Large intestine (tissue), 3 donors: ENCODE data around the gene CCDC192. TPM values are rescaled to one million over a fixed set of nuclear protein-coding genes. Genes with fewer than 3 reads are reported as not detected.
A peak's percentile ranks its signal among the peaks of the same experiment; 100 is the strongest.

Source experiments
- DNase-seq, 2 donors: peaks; one replicate each; pipeline versions ENCODE4 v3.0.0 to v3.0.0-alpha.2; 2013
- H3K27ac ChIP-seq: one replicate; pipeline ENCODE4 v1.5.1; 2013; ENCODE audit warnings: low read length
- H3K27me3 ChIP-seq: 2 replicates; pipeline ENCODE4 v1.6.1; 2013; ENCODE audit warnings: low read length; ENCODE audit not compliant: control insufficient read depth, insufficient read depth
- H3K36me3 ChIP-seq: 2 replicates; pipeline ENCODE4 v1.6.1; 2013; ENCODE audit warnings: low read length; ENCODE audit not compliant: control insufficient read depth, insufficient read depth
- H3K4me1 ChIP-seq: one replicate; pipeline ENCODE4 v1.6.1; 2013; ENCODE audit warnings: low read length; ENCODE audit not compliant: control insufficient read depth, insufficient read depth
- H3K4me3 ChIP-seq: one replicate; pipeline ENCODE4 v1.5.1; 2013; ENCODE audit warnings: low read length
- H3K9me3 ChIP-seq: one replicate; pipeline ENCODE4 v1.6.1; 2013; ENCODE audit warnings: mild to moderate bottlenecking, low read depth, low read length, moderate library complexity; ENCODE audit not compliant: control insufficient read depth
- WGBS: methylation state at CpG from one replicate; pipeline ENCODE4 v1.1.5; 2013; ENCODE audit warnings: low lambda C conversion rate; ENCODE audit not compliant: insufficient coverage; 5-methylcytosine and 5-hydroxymethylcytosine counted together
- polyA plus RNA-seq: library from polyadenylated mRNA; unstranded; fragments of 120-200 nt; gene quantifications from one replicate; pipeline ENCODE4 v1.2.1, GENCODE V29; 2013

The CCDC192 gene
- polyA plus RNA-seq, 1 donor, result 0.39 TPM

- Histone ChIP-seq H3K4me3 (no peak overlapping the region), H3K9me3 (no peaks in the 10 kb centered on the region), H3K4me1 (peaks cover 13% of the 10 kb centered on the region), H3K27ac (no peak overlapping the region), H3K27me3 (peaks cover 3% of the 10 kb centered on the region), H3K36me3 (no peaks in the 10 kb centered on the region)
- no peak for DNase-seq
Measured at GRCh38 chr5:127872494-127872893, 169.3 kb downstream of the CCDC192 start.

DNA sequence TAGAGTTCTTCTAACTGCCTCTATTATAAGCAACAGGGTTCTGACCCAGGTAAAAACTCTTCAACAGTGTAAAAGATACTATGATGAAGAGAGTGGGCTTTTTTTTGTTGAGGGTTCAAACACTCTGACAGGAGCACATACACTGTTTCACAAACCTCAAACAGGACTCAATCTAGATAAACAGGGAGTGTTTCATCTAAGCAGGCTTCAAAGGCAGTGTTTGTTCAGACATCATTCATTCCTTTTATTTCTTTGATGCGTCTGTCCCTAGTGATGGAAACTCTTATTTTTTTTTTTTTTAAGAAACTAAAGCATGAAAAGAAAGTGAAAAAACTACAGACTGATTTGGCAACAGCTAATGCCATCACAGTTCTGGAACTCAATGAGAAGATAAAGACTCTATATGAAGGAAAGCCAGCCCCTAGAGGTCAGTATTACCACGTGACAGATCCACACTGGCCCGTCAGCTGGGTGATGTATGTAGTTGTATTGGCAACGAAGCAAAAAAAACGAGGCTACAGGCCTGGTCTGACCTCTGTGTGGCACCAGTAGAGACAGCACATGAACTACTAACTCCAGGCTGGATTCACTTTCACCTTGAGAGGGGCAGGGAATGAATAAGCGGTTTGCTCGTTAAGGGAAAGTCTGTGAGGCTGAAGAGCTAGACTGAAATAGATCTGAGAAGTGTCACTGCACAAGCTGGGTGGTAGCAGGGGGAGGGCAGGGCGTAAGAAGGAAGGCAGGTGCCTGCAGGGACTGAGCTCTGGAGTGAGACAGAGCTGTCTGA lies 172.2 kb downstream of the CCDC192 start:
- Histone ChIP-seq H3K27ac (peak overlapping the region; percentile 34), H3K9me3 (no peaks in the 10 kb centered on the region), H3K4me3 (no peak overlapping the region), H3K36me3 (no peaks in the 10 kb centered on the region), H3K27me3 (peaks cover 3% of the 10 kb centered on the region), H3K4me1 (peaks cover 10% of the 10 kb centered on the region)
- 20% methylated on average over 1 of the region's 8 CpGs for WGBS
- peak; percentile 57 to 82 for DNase-seq

DNA sequence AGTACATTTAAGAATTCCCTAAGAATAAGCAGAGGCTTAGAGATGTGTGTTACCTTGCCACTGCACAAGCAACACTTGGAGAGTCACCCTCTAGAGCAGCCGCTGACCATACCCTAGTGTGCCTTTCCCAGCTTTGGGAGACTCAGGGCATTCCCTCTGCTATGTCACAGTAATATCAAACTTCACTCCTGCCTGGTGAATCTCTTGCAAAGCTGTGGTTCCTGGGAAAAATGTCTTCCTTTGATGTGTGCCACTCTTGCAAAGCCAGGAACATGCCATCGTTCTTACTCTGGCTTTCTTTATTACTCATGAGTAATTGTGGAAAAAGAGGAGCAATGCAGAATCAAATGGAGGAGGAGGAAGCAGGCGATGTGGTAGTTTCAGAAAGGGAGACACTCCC lies 173.2 kb downstream of the CCDC192 start:
- DNase-seq, result no peak
- H3K9me3 ChIP-seq, result no peaks in the 10 kb centered on the region

DNA sequence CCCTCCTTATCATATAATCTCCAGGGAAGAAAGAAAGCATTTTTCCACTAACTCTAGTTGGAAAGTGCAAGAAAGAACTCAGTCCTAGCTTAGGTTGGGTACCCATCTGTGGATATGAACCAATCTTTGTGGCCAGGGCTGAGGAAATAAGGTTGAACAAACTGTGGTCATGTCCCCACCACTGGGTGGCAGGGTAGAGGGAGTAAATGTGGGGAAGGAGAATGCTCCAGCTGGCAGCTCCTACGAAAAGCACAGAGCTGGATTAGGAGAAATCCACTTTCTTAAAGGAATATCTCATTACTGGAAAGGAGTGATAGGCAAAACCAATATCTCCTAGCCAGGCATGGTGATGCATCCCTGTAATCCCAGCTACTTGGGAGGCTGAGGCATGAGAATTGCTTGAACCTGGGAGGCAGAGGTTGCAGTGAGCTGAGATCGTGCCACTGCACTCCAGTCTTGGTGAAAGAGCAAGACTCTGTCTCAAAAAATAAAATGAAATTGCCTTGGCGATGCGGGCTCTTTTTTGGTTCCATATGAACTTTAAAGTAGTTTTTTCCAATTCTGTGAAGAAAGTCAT lies 175.1 kb downstream of the CCDC192 start:
- H3K4me1 ChIP-seq, result peaks cover 10% of the 10 kb centered on the region
- H3K9me3 ChIP-seq, result no peaks in the 10 kb centered on the region
- H3K4me3 ChIP-seq, result no peak overlapping the region
- peak in 1 of 2 donors; percentile 62 for DNase-seq
- no peak overlapping the region for H3K27ac ChIP-seq
- no CpG with 5 or more reads among the region's 4 CpGs for WGBS
- no peaks in the 10 kb centered on the region for H3K27me3 ChIP-seq
- no peaks in the 10 kb centered on the region for H3K36me3 ChIP-seq

More for the DNA sequence above, 173.2 kb downstream of the CCDC192 start:
- no peak overlapping the region for H3K27ac ChIP-seq
- no peaks in the 10 kb centered on the region for H3K27me3 ChIP-seq
- WGBS, result no CpG with 5 or more reads among the region's 3 CpGs
- H3K4me1 ChIP-seq, result peaks cover 10% of the 10 kb centered on the region
- no peaks in the 10 kb centered on the region for H3K36me3 ChIP-seq
- no peak overlapping the region for H3K4me3 ChIP-seq

DNA sequence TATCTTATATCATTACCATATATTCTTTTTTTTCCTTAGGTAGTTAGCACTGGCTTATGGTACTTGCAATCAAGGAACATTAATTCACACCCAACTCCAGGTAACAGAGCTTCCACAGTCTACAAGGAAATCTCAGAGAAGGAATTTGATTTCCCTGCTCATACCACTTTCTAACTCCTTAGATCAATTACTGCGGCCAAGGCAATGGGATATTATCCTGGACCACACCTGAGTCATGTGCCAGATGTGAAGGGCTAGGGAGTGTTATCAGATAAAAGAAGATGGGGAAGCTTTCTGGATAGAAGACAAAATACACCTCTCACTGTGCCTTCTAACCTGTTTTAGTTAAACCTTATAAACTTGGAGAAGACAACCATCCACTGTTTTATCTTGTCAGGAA lies 181.2 kb downstream of the CCDC192 start:
- Histone ChIP-seq H3K27me3 (no peaks in the 10 kb centered on the region), H3K9me3 (no peaks in the 10 kb centered on the region), H3K4me1 (peaks cover 7% of the 10 kb centered on the region), H3K36me3 (no peaks in the 10 kb centered on the region), H3K27ac (no peak overlapping the region), H3K4me3 (no peak overlapping the region)
- no CpG with 5 or more reads among the region's 1 CpG for WGBS
- no peak for DNase-seq

DNA sequence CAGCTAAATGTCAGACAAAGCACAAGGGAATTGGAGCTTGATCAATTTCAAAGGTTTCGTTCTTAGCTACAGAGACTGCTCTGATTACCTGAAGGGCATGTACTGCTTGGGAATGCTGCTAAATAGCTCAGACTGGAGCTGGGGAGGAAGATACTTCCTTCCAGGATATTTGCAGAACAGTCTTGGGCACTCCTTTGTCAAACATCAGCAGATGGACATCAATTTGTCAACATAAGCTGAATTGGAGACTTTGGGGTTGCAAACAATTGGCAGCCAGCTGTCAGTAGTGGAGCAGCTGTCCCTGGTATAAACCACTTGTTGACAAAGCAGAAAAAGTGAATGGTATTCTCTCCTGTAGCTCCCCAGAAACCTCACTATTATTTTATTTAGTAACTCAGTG lies 182.0 kb downstream of the CCDC192 start:
- Histone ChIP-seq H3K4me1 (peaks cover 7% of the 10 kb centered on the region), H3K4me3 (no peak overlapping the region), H3K27me3 (no peaks in the 10 kb centered on the region), H3K27ac (peak overlapping the region; percentile 23), H3K9me3 (no peaks in the 10 kb centered on the region), H3K36me3 (no peaks in the 10 kb centered on the region)
- no CpG with 5 or more reads among the region's 1 CpG for WGBS
- peak in 1 of 2 donors; percentile 69 for DNase-seq

DNA sequence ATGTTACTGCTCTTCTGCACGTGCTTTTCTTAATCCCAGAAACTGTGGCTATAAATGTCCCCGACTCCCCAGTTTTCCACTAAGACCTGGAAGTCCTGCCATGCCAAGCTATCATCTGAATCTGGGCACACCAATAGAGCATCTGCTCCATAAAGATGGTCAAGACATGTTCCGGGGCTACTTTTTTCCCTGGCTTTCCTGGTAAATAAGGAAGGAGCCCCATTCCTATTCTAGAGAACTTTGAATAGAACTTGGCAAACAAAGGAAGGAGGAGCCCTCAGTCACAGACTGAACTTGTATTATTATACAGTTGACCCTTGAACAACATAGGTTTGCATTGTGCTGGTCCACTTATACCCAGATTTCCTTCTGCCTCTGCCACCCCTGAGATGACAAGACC lies 182.9 kb downstream of the CCDC192 start:
- peak in 1 of 2 donors; percentile 81 for DNase-seq
- H3K4me3 ChIP-seq, result no peak overlapping the region
- no CpG with 5 or more reads among the region's 3 CpGs for WGBS
- H3K27me3 ChIP-seq, result no peaks in the 10 kb centered on the region
- H3K36me3 ChIP-seq, result no peaks in the 10 kb centered on the region
- peak overlapping the region; percentile 23 for H3K27ac ChIP-seq
- peaks cover 7% of the 10 kb centered on the region for H3K4me1 ChIP-seq
- H3K9me3 ChIP-seq, result no peaks in the 10 kb centered on the region

DNA sequence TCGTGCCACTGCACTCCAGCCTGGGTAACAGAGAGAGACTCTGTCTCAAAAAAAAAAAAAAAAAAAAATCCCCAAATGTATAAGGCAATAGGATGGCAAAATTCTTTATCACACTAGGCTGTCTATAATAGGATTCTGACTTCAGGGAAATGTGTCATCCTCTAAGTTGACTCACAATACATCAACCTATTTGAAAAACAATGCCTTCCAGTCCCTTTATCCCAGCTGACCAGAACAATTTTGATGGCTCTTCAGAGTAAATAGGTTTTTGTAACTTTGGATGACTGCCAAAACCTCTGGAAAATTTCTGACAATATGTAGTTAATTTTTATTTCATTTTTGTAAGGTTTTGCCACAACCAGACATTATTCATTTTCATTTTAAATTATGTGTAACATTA lies 184.1 kb downstream of the CCDC192 start:
- no peak for DNase-seq
- whole genome bisulfite sequencing, result no CpG with 5 or more reads among the region's 1 CpG
- Histone ChIP-seq H3K4me3 (no peak overlapping the region), H3K9me3 (no peaks in the 10 kb centered on the region), H3K36me3 (no peaks in the 10 kb centered on the region), H3K4me1 (peaks cover 7% of the 10 kb centered on the region), H3K27ac (no peak overlapping the region), H3K27me3 (no peaks in the 10 kb centered on the region)

DNA sequence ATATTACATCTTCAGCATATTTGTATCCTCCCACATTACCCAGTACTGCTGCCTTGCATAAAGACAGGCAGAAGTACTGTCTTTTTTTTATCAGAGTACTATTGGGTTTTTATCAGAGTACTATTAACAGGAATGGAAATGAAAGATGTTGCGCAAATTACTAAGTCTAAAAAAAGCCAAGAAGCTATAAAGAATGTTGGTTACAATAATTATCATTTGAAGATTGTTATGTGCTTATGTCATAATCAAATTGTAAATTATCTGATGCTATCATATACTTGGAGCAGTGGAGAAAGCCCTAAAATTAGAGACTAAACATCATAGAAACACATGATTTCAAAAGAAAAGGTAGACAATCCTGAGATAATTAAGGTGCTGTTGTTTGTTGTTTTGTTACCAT lies 188.8 kb downstream of the CCDC192 start:
- no peaks in the 10 kb centered on the region for H3K4me1 ChIP-seq

GRCh38 chr5:127892467-127893207 lies 189.4 kb downstream of the CCDC192 start:
- no peaks in the 10 kb centered on the region for H3K36me3 ChIP-seq
- no CpG with 5 or more reads among the region's 6 CpGs for WGBS
- no peak overlapping the region for H3K4me3 ChIP-seq
- no peaks in the 10 kb centered on the region for H3K27me3 ChIP-seq
- no peaks in the 10 kb centered on the region for H3K4me1 ChIP-seq
- H3K27ac ChIP-seq, result peak overlapping the region; percentile 16
- peak in 1 of 2 donors; percentile 55 for DNase-seq
- H3K9me3 ChIP-seq, result no peaks in the 10 kb centered on the region

More for the DNA sequence above, 188.8 kb downstream of the CCDC192 start:
- 100% methylated on average over 1 of the region's 1 CpG for WGBS
- Histone ChIP-seq H3K36me3 (no peaks in the 10 kb centered on the region), H3K27ac (no peak overlapping the region), H3K27me3 (no peaks in the 10 kb centered on the region), H3K9me3 (no peaks in the 10 kb centered on the region), H3K4me3 (no peak overlapping the region)
- no peak for DNase-seq
